GM06990 (cell line): Measurements from ENCODE around the gene CRACDL.

Source experiments
- DNase-seq: peaks from one replicate; pipeline ENCODE4 v3.0.0-alpha.2; 2011; ENCODE audit not compliant: insufficient read length; ENCODE audit errors: extremely low read depth
- H3K27me3 ChIP-seq: replicated peaks from 2 replicates; pipeline ENCODE4 v1.6.0; 2011; ENCODE audit warnings: low read length; ENCODE audit not compliant: control insufficient read depth, insufficient read depth
- H3K36me3 ChIP-seq: 2 replicates; pipeline ENCODE4 v1.5.1; 2011; ENCODE audit warnings: low read length; ENCODE audit not compliant: control insufficient read depth, insufficient read depth
- H3K4me3 ChIP-seq: replicated peaks from 2 replicates; pipeline ENCODE4 v1.5.1; 2011; ENCODE audit warnings: low read depth, mild to moderate bottlenecking, control low read depth, low read length
- TF ChIP-seq, protein P1 (sequence below): IDR thresholded peaks from 2 replicates; pipeline ENCODE4 v1.5.1; 2011; ENCODE audit warnings: low read length, control low read depth, mild to moderate bottlenecking, inconsistent platforms; ENCODE audit not compliant: insufficient read depth, poor library complexity, severe bottlenecking

The CRACDL gene

DNA sequence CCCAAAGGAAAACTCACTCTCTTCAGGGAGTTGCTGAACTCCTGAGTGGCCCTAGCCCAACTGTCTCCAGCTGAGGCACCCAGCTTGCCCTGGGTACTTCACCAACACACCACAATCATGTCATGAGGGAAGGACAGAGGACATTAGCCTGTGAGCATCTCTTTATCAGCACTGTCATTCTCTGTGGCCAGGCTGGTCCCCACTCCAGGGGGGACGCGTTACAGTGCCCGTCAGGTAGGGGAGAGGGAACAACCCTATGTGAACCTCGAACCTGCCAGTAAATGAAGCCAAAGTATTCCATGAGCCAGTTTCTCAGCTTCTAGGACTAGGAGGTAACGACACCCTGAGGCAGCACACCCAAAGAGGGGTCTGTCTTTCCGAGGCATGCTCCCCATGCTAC is 110.2 kb downstream of the CRACDL start:
- Histone ChIP-seq H3K4me3 (no peak overlapping the region), H3K27me3 (no peaks in the 10 kb centered on the region; the same call in 1 of the 2 replicates), H3K36me3 (no peaks in the 10 kb centered on the region)
- DNase-seq, result no peak
- TF ChIP-seq, protein P1, sequence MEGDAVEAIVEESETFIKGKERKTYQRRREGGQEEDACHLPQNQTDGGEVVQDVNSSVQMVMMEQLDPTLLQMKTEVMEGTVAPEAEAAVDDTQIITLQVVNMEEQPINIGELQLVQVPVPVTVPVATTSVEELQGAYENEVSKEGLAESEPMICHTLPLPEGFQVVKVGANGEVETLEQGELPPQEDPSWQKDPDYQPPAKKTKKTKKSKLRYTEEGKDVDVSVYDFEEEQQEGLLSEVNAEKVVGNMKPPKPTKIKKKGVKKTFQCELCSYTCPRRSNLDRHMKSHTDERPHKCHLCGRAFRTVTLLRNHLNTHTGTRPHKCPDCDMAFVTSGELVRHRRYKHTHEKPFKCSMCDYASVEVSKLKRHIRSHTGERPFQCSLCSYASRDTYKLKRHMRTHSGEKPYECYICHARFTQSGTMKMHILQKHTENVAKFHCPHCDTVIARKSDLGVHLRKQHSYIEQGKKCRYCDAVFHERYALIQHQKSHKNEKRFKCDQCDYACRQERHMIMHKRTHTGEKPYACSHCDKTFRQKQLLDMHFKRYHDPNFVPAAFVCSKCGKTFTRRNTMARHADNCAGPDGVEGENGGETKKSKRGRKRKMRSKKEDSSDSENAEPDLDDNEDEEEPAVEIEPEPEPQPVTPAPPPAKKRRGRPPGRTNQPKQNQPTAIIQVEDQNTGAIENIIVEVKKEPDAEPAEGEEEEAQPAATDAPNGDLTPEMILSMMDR, result no peak

DNA sequence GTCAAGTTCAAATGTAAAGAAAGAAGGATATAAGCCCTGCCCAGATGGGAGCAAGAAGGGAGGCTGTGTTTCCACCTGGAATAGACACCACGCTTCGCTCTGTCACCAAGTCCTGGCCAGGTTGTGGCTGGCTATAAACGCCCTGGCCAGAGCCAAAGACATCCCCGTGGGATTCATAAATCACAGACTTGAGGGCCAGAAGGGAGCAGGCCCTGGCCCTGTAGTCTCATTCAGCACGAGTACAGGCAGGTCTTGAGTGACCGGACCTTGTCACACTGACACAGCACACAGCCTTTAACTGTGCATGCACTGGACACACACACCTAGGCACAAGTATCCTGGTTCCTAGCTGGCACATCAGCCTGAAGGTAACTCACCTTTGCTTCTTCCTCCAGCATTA is 110.6 kb downstream of the CRACDL start:
- DNase-seq, result no peak
- Histone ChIP-seq H3K4me3 (no peak overlapping the region), H3K27me3 (no peaks in the 10 kb centered on the region; the same call in 1 of the 2 replicates), H3K36me3 (no peaks in the 10 kb centered on the region)
- TF ChIP-seq, protein P1, result no peak

DNA sequence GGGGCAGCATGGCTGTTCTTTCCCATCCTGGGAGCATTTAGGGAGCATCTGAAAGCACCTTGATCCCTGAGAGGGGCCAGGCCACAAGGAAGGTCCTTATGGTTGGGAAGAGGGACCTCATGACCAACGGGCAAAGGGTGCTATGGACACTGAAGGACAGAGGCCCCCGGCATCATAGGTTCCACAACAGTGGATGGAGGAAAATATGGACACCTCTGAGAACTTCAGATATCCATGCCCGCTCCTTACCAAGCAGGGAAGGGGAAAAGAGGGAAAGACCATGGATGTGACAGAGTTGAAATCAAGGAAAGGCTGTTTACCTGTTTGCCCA is 111.0 kb downstream of the CRACDL start:
- no peak overlapping the region for H3K4me3 ChIP-seq
- TF ChIP-seq, protein P1, result no peak
- H3K36me3 ChIP-seq, result no peaks in the 10 kb centered on the region
- no peak for DNase-seq
- H3K27me3 ChIP-seq, result no peaks in the 10 kb centered on the region; the same call in 1 of the 2 replicates

DNA sequence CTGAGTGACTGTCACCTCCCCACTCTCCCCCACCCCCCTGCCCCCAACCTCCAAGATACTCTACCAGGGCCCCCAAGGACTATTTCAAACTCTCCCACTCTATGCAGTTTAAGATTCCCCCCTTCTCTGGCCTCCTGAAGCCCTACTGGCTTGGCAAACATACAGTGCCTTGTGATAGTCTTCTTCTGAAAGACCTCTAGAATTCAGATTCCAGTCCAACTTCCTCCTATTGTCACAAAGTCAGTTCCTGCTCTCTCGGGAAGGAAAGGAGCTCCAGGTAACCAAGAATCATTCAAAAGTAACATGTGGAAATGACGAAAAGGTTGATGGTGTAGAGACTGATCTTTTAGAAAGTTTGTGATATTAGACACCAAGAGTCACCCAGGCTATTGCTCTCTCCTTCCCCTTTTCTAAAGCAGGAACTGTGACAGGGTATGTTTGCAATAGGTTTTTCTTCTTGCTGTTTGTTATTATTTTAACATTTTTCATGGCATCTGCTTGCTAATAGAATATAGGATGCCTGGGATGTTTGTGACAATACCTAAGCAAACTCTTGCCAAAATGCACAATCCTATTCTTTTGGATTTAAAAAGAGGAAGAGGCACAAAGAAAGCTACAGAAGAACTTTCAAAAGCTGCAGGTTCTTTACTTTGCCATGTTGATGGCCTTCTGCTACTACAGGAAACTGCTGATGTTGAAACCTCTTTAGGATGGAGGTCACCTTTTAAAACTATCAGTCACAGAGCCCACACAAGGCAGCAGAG is 111.6 kb downstream of the CRACDL start:
- no peak for DNase-seq
- Histone ChIP-seq H3K4me3 (no peak overlapping the region), H3K27me3 (no peaks in the 10 kb centered on the region; the same call in 1 of the 2 replicates), H3K36me3 (no peaks in the 10 kb centered on the region)
- TF ChIP-seq, protein P1, result no peak

DNA sequence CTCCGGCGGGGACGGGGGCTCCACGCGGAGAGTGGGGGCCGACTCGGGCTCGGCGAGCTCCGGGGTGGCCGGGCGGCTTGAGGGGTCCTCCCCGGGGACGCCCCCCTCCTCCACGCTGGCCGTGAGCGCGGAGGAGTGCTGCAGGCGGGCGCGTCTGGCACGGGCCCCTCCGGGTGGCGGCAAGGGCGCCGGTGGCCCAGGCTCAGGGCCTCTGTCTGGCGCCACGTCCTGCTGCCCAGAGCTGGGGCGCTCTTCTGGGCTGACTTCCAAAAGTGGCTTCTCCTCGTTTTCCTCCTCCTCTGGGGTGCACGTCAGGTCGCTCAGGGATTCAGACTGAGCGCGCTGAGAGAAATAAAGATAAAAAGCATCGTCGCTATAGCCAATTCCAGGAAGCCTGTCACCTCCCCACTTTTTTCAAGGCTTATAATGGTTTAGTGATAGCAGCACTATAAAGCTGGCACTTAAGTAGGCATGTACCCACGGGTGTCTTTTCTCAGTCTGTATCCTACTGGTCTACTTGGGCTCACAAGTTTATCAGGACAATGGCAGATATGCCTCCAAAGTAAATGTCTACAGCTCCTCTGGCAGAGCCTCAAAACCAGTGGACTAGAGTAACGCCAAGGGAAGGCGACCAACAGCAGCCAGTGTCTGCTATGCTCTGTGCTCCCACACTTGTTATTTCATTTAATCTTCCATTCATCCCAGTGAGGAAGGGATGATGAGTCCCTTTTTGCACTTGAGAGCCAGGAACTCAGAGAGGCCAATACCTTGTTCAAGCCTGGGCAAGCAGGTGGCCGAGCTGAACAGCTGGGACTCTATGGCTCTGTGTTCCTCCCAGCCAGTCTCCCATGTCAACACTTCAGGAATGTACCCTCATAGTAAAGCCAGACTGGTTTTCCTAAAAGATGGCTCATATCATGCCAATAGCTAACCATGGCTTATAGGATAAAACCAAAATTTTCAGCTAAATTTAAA is 112.5 kb downstream of the CRACDL start:
- TF ChIP-seq, protein P1, result no peak
- no peaks in the 10 kb centered on the region; the same call in 1 of the 2 replicates for H3K27me3 ChIP-seq
- no peaks in the 10 kb centered on the region for H3K36me3 ChIP-seq
- H3K4me3 ChIP-seq, result no peak overlapping the region
- no peak for DNase-seq
